Activated B cell treated with CpG ODN at 0.5 μM for 24 hours (primary cell): ENCODE data around the gene RABIF. TPM values are rescaled to one million over a fixed set of nuclear protein-coding genes. Genes with fewer than 3 reads are reported as not detected.
A peak's percentile ranks its signal among the peaks of the same experiment; 100 is the strongest.

Source experiments
- ATAC-seq: fragments of 200-7000 bp; cut with Tn5 transposase; one replicate; pipeline ENCODE4 v1.10.0; 2021; ENCODE audit warnings: low read depth, mild to moderate bottlenecking, moderate library complexity
- CTCF ChIA-PET: fragments of 350-600 bp; sonication (Branson Sonifier 250); formaldehyde crosslinking; loops from one replicate; lab custom pipeline; 2021; ENCODE audit warnings: antibody characterized with exemption; lab: Charles Lee
- POLR2A ChIA-PET: fragments of 350-600 bp; sonication (Branson Sonifier 250); formaldehyde crosslinking; loops from one replicate; lab custom pipeline; 2021; ENCODE audit warnings: antibody characterized with exemption; lab: Charles Lee
- DNase-seq: peaks from one replicate; pipeline ENCODE4 v3.0.0; 2022
- H3K27ac Mint-ChIP-seq: one replicate; pipeline ENCODE4 v1.8.0; 2020; ENCODE audit warnings: mixed read lengths
- H3K27me3 Mint-ChIP-seq: one replicate; pipeline ENCODE4 v1.8.0; 2021; ENCODE audit warnings: mixed read lengths
- H3K36me3 Mint-ChIP-seq: one replicate; pipeline ENCODE4 v1.8.0; 2021; ENCODE audit warnings: low read depth, mixed read lengths
- H3K4me1 Mint-ChIP-seq: one replicate; pipeline ENCODE4 v1.8.0; 2021; ENCODE audit warnings: mixed read lengths
- H3K4me3 Mint-ChIP-seq: one replicate; pipeline ENCODE4 v1.8.0; 2020; ENCODE audit warnings: mild to moderate bottlenecking, mixed read lengths
- H3K9me3 Mint-ChIP-seq: one replicate; pipeline ENCODE4 v1.8.0; 2020; ENCODE audit warnings: mixed read lengths
- CTCF ChIP-seq: fragments of 200-600 bp; IDR thresholded peaks from one replicate; pipeline ENCODE4 v1.8.0; 2022; ENCODE audit warnings: antibody characterized with exemption, mild to moderate bottlenecking
- intact Hi-C: fragments of 100-400 bp; cut with micrococcal nuclease; formaldehyde crosslinking; loops from one replicate; pipeline ENCODE4 v1.15.1; 2024
- total RNA-seq: library from RNA; stranded (reverse); gene quantifications from 2 replicates; pipeline ENCODE4 v1.2.3, GENCODE V29; 2022

RABIF gene
- total RNA-seq, 1 donor from 2014 or later = 13.2 TPM

GRCh38 chr1:202860744-202861419 lies 28.1 kb downstream of the RABIF start:
- peaks cover 13% of the 10 kb centered on the region for H3K4me1 Mint-ChIP-seq
- DNase-seq (peak; percentile 23), ATAC-seq (peak; percentile 32)
- H3K4me3 Mint-ChIP-seq = peak overlapping the region; percentile 89
- intact Hi-C loops = loop anchor here (2.0 kb wide), 1 partner anchor 50 kb away; the partner anchor contains the start of gene PCAT6
- H3K27me3 Mint-ChIP-seq = peaks cover 14% of the 10 kb centered on the region
- no peaks in the 10 kb centered on the region for H3K9me3 Mint-ChIP-seq
- no peak overlapping the region for H3K27ac Mint-ChIP-seq
- ChIA-PET POLR2A (interaction anchor here (2.2 kb wide), 1 partner anchor 28 kb away, joined by 8 read pairs; the partner anchor contains the start of gene RABIF), CTCF (no interaction called here)
- no peak for TF ChIP-seq CTCF
- H3K36me3 Mint-ChIP-seq = no peaks in the 10 kb centered on the region

- ChIA-PET CTCF (no interaction called here), POLR2A (no interaction called here)
- H3K4me3 Mint-ChIP-seq = no peak overlapping the region
- no peaks in the 10 kb centered on the region for H3K9me3 Mint-ChIP-seq
- intact Hi-C loops = no loop called here
- peaks cover 13% of the 10 kb centered on the region for H3K4me1 Mint-ChIP-seq
- no peak for DNase-seq
- no peak overlapping the region for H3K27ac Mint-ChIP-seq
- peaks cover 14% of the 10 kb centered on the region for H3K27me3 Mint-ChIP-seq
- no peaks in the 10 kb centered on the region for H3K36me3 Mint-ChIP-seq
- TF ChIP-seq CTCF = no peak
- ATAC-seq = no peak
These were observed 30.0 kb downstream of the RABIF start for GRCh38 chr1:202858789-202859414.

GRCh38 chr1:202858331-202858730 lies 30.6 kb downstream of the RABIF start:
- Mint-ChIP-seq H3K4me1 (peaks cover 13% of the 10 kb centered on the region), H3K36me3 (no peaks in the 10 kb centered on the region), H3K27me3 (peaks cover 14% of the 10 kb centered on the region), H3K4me3 (no peak overlapping the region), H3K27ac (no peak overlapping the region), H3K9me3 (no peaks in the 10 kb centered on the region)
- ChIA-PET CTCF (no interaction called here), POLR2A (no interaction called here)
- intact Hi-C loops = no loop called here
- no peak for ATAC-seq
- no peak for DNase-seq
- TF ChIP-seq CTCF = no peak

- no peak for TF ChIP-seq CTCF
- Mint-ChIP-seq H3K9me3 (no peaks in the 10 kb centered on the region), H3K27me3 (peaks cover 14% of the 10 kb centered on the region), H3K27ac (no peak overlapping the region), H3K4me1 (peaks cover 12% of the 10 kb centered on the region), H3K4me3 (no peak overlapping the region), H3K36me3 (no peaks in the 10 kb centered on the region)
- ATAC-seq (no peak), DNase-seq (no peak)
- ChIA-PET CTCF (no interaction called here), POLR2A (no interaction called here)
- intact Hi-C loops = no loop called here
These were observed 31.8 kb downstream of the RABIF start for GRCh38 chr1:202857136-202857610.

GRCh38 chr1:202856014-202856413 lies 32.9 kb downstream of the RABIF start:
- H3K36me3 Mint-ChIP-seq = no peaks in the 10 kb centered on the region
- ChIA-PET POLR2A (no interaction called here), CTCF (no interaction called here)
- peaks cover 10% of the 10 kb centered on the region for H3K4me1 Mint-ChIP-seq
- no peak for TF ChIP-seq CTCF
- intact Hi-C loops = no loop called here
- peaks cover 8% of the 10 kb centered on the region for H3K27me3 Mint-ChIP-seq
- DNase-seq = no peak
- H3K4me3 Mint-ChIP-seq = no peak overlapping the region
- no peaks in the 10 kb centered on the region for H3K9me3 Mint-ChIP-seq
- no peak overlapping the region for H3K27ac Mint-ChIP-seq
- ATAC-seq = no peak
